Upper lobe of left lung (tissue), 4 donors: ENCODE measurements around the gene MYLK4.

Experiments used
- CTCF ChIP-seq, 6 experiments: fragments of 450-650 bp in 4 of 6; fragments of 200-600 bp in 2 of 6; sonication (generic) in 2 of 6; IDR thresholded peaks; one replicate each; pipeline ENCODE4 v1.5.1; 2016 to 2019; ENCODE audit warnings: antibody characterized with exemption in 6 of 6
- POLR2AphosphoS5 ChIP-seq, 2 donors: sonication (generic); formaldehyde crosslinking; IDR thresholded peaks; one replicate each; pipeline ENCODE4 v1.5.1; 2017; ENCODE audit warnings: antibody characterized with exemption in 2 of 2

GRCh38 chr6:2632976-2633584 is 117.6 kb downstream of the MYLK4 start:
- TF ChIP-seq POLR2AphosphoS5 (IDR thresholded peaks at IDR 0.05) (no peak), CTCF (IDR thresholded peaks at IDR 0.05) (no peak)
